ENCODE measurements around the gene SUSD3. TPM values are rescaled to one million over a fixed set of nuclear protein-coding genes. Genes with fewer than 3 reads are reported as not detected.
"Not testable (repeated sequence)": the region's sequence is repeated elsewhere in the genome, so short reads cannot be mapped to it uniquely, and the experiment has no call there.

SUSD3 gene
- total and polyA plus RNA-seq, 2 of the 8 experiments (the other 6 are each of a cell fraction or from before 2014, with no cell fraction given): 5.5 to 35.4 TPM

DNA sequence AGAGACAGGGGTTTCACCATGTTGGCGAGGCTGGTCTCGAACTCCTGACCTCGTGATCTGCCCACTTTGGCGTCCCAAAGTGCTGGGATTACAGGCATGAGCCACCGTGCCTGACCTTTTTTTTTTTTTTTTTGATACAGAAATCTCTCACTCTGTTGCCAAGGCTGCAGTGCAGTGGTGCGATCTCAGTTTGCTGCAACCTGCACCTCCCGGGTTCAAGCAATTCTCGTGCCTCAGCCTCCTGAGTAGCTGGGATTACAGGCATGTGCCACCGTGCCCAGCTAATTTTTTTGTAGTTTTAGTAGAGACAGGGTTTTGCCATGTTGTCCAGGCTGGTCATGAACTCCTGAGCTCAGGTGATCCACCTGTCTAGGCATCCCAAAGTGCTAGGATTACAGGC is 59.0 kb downstream of the SUSD3 start:
- ChIA-PET CTCF (ENCODE audit: partially characterized antibody) (interaction anchor here (0.6 to 8.5 kb wide), 5 partner anchors 10 to 483 kb away, joined by 3 to 96 read pairs (median 3); partner anchors contain the start of gene NINJ1), POLR2A (ENCODE audit: partially characterized antibody) (interaction anchor here (0.7 to 2.0 kb wide), 3 partner anchors 9 to 16 kb away, joined by 3 to 9 read pairs (median 3); partner anchors contain the start of gene NINJ1)

More for the DNA sequence above, 59.0 kb downstream of the SUSD3 start:
- H3K23me2 ChIP-seq (ENCODE audit: low read depth, low read length); H3K4me3 ChIP-seq (ENCODE audit: extremely low read depth in 1 of 4, insufficient read depth in 2 of 4, low read depth in 3 of 4, low read length in 4 of 4); H2BK20ac ChIP-seq (ENCODE audit: low read length); H4K20me1 ChIP-seq (replicated peaks in 1 of 2; ENCODE audit: control insufficient read depth in 1 of 2, insufficient read depth in 2 of 2, low read length in 2 of 2); H3K79me2 ChIP-seq (ENCODE audit: control insufficient read depth in 1 of 2, insufficient read depth in 2 of 2, low read length in 2 of 2); H3K36me3 ChIP-seq (ENCODE audit: control insufficient read depth in 2 of 4, insufficient read depth in 4 of 4, low read length in 3 of 4); H4K91ac ChIP-seq (replicated peaks; ENCODE audit: insufficient read length, low read length); H3K18ac ChIP-seq (ENCODE audit: extremely low read depth, low read length); H3K79me1 ChIP-seq (ENCODE audit: low read depth, low read length); H3K4me2 ChIP-seq (ENCODE audit: insufficient read depth in 1 of 2, low read depth in 2 of 2, low read length in 2 of 2); H2AFZ ChIP-seq (ENCODE audit: low read length); H2AK5ac ChIP-seq (ENCODE audit: low read depth, low read length); H3K9ac ChIP-seq (replicated peaks in 1 of 4; ENCODE audit: extremely low read depth in 1 of 4, low read depth in 3 of 4, low read length in 3 of 4); H2BK120ac ChIP-seq (replicated peaks; ENCODE audit: low read depth, low read length); DNase-seq (ENCODE audit: low read depth in 1 of 2, low spot score in 2 of 2); H3K4ac ChIP-seq (replicated peaks; ENCODE audit: insufficient read length, low read depth, low read length); H3K9me3 ChIP-seq (ENCODE audit: insufficient read depth in 2 of 2, low read depth in 1 of 2, low read length in 1 of 2); H3K27me3 ChIP-seq (replicated peaks in 1 of 4; ENCODE audit: control insufficient read depth in 3 of 4, extremely low read depth in 1 of 4, insufficient read depth in 3 of 4, low read length in 3 of 4); H2BK15ac ChIP-seq (ENCODE audit: low read length); H3K27ac ChIP-seq (ENCODE audit: low read depth, low read length); H2BK5ac ChIP-seq (ENCODE audit: low read depth, low read length); H2BK12ac ChIP-seq (ENCODE audit: low read depth, low read length); FAIRE-seq; H4K5ac ChIP-seq (ENCODE audit: insufficient read length, low read depth, low read length); H3K14ac ChIP-seq (ENCODE audit: insufficient read length); H3K23ac ChIP-seq (ENCODE audit: insufficient read length); H4K8ac ChIP-seq (ENCODE audit: extremely low read depth, insufficient read depth, low read length); H3K56ac ChIP-seq (replicated peaks; ENCODE audit: insufficient read length, low read depth, low read length): not testable (repeated sequence)
- 90% methylated on average over 9 of the region's 9 CpGs; no CpG with 5 or more reads in 1 of the 2 experiments for WGBS, 2 experiments (ENCODE audit: extremely low coverage in 1 of 2, insufficient coverage in 1 of 2, insufficient read length in 1 of 2, insufficient replicate concordance in 2 of 2, low coverage in 1 of 2, low lambda C conversion rate in 2 of 2, missing lambda C conversion rate in 1 of 2)
- peaks cover 0 to 17% (median 10%) of the 10 kb centered on the region in 4 experiments; a peak in 6 of 7 replicates for H3K4me1 ChIP-seq (replicated peaks in 1 of 4; ENCODE audit: control insufficient read depth in 3 of 4, insufficient read depth in 4 of 4, low read length in 3 of 4)

Measured in H1 (cell line).